HG02610 (cell line): ENCODE results near the gene IFIT3.

Source experiments
- ATAC-seq: cut with Tn5 transposase; IDR thresholded peaks from one replicate; pipeline ENCODE4 v1.9.1; 2021; ENCODE audit warnings: mild to moderate bottlenecking, moderate library complexity; ENCODE audit not compliant: unreplicated experiment

Gene IFIT3

DNA sequence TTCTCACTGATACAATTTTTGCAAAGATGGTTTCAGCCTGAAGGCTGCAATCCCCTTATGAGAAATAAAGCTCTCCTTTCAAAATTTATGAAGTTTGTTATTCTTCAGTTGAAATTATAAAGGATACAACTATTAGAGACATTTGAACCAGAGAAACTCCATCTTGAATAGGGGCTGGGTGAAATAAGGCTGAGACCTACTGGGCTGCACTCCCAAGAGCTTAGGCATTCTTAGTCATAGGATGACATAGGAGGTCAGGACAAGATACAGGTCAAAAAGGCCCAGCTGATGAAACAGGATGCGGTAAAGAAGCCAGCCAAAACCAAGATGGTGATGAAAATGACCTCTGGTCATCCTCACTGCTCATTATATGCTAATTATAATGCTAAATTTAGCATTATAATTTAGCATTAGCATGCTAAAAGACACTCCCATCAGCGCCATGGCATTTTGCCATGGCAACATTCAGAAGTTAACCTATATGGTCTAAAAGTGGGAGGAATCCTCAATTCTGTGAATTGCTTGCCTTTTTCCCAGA lies 27.7 kb downstream of the IFIT3 start:
- ATAC-seq, result no peak

DNA sequence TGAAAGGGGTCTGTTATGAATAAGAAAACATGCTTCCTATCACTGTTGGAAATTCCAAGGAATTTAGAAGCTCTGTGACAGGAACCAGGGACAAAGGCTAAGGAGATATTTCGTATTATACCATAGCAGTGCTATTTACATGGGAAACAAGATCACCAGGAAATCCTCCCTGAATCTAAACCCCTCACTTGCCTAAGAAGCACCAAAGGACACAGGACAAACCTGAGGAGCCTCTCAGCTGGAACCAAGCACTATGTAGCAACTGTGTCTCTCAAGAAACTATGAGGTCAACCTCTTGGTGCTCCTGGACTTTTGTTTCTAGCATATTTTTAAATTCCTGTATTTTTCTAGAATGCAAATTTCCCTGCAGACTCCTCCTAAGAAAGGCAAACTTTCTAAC lies 29.3 kb downstream of the IFIT3 start:
- ATAC-seq, result no peak

DNA sequence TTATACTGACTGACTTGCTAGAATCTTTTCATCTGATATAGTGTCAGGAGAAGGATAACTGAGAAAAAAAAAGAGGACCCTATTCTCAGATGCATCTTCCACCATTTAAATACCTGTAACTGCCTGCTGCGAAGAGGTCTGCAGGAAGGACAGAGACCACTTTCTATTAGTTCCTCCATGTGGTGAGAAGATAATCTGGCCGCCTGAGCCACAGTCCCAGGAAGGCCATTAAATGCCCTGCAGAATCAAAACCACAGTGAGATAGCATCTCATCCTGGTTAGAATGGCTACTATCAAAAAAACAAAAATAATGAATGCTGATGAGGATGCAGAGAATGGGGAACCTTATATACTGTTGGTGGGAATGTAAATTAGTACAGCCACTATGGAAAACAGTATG lies 30.2 kb downstream of the IFIT3 start:
- ATAC-seq, result no peak

DNA sequence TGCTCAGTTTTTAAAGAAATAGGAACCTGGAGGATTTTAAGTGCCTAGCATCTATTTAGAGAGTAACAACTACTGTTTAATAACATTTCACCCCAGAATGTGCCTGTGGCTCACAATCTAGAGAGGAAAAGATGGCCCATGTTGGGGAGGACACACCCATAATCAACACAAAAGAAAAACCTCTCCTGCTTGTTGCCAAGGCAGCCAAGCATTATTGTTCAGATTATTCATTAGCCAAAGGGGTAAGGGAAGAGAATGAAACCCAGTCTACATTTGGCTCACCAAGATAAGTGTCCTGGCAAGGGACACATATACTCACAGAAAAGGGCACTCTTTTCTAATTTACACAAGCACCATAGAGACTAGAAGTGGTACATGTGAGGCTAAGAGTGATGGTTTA lies 32.4 kb downstream of the IFIT3 start:
- no peak for ATAC-seq

DNA sequence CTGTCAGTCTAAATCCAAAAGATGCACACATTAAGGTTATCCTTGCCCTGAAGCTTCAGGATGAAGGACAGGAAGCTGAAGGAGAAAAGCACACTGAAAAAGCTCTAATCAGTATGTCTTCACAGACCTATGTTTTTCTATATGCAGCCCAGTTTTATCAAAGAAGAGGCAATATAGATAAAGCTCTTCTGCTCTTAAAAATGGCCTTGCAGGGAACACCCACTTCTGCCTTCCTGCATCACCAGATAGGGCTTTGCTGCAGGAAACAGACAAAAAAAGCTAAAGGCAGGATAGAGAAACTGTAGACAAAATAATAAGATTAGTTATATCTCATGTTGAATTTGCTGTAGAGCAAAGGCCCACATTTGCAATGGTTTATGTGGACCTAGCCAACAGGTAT lies 35.1 kb downstream of the IFIT3 start:
- ATAC-seq, result no peak

DNA sequence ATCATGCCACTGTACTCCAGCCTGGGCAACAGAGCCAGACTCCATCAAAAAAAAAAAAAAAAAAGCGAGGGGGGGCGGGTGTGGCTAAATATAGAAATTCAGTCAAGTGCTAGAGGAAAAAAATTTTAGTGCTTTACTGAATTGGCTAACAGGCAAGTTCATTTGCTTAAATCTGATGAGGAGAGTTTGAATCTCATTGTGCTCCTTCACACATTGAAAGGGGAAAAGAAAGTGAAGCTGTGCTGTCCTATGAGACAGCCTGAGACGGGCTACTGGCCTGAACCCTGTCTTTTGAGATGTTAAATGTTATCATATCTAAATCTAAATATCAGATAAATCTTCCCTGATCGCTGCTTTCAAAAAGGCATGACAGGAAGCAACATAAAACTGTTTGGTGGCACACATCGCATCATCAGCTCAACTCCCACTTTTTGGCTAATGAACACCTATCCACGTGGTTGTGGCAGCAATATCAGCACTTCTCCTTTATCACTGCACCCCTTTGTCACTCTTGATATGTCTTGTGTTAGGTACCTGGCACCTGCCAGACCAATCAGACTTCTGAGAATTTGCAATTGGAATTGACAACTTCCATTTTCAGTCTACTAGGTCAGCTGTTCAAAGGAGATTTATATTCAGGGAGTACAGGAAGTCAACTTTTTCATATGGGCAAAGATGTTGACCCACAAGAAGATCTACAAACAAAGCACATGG lies 36.1 kb downstream of the IFIT3 start:
- peak; percentile 30 for ATAC-seq

DNA sequence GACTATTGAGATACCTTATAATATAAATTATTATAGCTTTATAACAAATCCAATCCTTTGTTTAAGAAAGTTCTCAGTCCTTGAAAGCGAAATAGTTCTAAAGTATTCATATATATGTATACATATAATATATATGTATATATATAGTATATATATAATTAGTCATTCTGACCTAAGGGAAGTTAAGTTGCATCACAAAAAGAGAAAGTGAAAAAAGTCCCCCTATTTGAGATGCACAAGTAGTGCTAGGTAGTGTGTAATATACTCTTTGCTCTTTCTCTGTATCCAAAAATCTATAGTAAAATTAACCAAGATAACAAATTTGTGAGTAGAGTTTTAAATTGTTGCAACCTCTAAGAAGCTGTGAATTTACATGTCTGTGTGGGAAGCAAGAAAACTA lies 36.7 kb downstream of the IFIT3 start:
- ATAC-seq, result peak; percentile 47

DNA sequence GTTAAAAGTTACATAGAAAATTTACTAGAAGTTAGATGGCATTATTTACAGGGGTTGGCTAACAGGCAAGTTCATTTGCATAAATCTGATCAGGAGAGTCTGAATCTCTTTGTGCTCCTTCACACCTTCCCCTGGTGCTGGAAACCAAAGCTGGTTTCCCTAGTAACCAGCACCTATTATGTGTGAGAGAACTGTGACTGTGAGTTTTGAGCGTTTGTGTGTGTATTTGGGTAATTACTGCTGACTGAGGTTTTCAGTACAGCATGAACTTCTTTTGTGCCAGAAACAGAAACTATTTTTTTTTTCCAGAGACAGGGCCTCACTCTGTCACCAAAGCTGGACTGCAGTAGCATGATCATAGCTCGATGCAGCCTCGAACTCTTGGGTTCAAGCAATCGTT lies 39.7 kb downstream of the IFIT3 start:
- peak; percentile 77 for ATAC-seq

DNA sequence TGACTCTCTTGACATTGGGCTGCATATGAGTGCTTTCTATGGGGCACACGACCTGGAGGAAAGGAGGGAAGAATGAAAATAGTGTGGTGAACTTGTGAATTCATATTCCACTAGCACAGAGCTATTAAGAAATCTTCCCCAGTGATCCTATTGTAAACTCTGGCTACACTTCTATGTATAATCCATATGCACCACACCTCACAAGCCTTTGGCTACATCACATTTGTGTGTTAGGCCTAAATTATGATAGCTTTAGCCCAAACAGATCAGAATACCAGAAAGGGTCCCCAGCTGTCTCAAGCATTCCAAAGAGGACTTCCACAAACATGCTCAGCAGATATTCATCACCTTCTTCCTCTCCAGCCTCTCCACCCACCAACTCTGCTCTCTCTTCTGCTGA lies 40.3 kb downstream of the IFIT3 start:
- ATAC-seq, result no peak

DNA sequence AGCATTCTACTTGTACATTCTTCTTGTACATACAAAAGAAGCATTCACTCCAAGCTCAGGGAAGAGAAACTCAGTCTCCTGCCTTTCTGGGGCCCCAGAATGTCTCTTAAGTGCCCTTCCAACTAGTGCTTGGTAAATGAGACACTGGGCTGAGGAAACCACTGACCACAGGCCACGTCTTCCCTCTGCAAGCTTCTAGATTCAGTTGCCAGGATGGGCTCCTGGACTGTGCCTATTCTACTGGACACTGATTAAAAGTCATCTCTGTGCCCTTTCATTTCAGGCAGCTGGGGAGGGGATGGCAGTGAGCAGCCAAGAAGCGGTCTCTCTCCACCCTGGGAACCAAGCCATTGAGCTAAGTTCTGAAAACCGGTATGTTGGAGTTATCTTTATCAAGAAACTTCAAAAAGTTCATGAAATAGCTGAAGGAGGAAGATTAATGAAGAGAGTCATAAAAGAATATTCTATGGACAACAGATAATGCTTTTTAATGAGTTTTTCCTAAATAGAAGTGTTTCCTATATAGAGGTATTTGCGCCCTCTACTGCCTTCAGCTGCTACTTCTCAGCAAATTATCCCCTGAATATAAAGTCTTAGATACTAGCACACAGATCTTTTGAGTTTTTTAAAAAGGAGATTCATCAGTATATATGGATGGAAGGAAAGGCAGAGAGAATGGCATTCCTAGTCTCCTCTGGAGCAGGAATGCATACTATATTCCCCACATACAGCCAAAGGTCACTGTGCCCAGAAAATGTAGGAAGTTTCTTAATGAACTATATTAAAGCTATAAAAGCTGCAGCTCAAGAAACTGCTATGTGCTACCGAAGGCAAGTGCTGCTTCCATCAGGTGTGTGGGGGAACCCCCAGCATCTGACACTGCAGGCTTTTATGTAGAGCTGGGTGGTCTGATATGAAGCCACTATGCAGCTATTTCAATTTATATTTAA lies 41.6 kb downstream of the IFIT3 start:
- ATAC-seq, result no peak

DNA sequence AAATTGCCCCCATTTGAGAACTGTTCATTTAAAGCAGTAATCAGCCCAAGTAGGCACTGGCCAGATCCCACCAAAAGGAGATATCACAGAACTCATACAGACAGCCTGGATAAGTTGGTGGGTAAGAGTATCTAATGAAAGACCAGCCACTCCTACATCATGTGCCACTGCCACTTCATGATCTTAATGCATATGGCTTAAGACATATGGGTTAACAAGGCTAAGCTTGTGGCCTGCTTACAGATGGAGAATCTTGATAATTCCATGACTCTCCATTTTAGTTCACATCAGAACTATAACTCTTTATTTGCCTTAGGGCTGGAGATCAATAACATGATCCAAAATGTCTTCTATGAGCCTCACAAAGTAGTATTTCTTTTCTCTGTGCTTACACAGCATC lies 43.3 kb downstream of the IFIT3 start:
- ATAC-seq, result no peak

DNA sequence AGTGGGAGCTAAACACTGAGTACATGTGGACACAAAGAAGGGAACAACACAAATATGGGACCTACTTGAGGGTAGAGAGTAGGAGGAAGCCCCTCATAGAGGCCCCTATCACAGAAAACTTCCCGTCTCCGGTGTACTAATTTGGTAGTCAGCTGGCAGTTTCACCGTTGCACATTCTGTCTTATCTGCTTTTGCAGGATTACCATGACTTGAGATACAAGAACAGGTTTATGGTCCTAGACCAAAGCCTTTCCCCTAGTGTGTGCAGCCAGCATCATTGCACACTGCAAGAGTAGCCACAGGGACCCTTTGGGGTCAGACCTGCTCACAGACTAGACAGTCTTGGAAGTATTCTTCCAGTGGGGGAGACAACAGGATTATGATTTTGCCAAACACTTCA lies 44.2 kb downstream of the IFIT3 start:
- no peak for ATAC-seq

DNA sequence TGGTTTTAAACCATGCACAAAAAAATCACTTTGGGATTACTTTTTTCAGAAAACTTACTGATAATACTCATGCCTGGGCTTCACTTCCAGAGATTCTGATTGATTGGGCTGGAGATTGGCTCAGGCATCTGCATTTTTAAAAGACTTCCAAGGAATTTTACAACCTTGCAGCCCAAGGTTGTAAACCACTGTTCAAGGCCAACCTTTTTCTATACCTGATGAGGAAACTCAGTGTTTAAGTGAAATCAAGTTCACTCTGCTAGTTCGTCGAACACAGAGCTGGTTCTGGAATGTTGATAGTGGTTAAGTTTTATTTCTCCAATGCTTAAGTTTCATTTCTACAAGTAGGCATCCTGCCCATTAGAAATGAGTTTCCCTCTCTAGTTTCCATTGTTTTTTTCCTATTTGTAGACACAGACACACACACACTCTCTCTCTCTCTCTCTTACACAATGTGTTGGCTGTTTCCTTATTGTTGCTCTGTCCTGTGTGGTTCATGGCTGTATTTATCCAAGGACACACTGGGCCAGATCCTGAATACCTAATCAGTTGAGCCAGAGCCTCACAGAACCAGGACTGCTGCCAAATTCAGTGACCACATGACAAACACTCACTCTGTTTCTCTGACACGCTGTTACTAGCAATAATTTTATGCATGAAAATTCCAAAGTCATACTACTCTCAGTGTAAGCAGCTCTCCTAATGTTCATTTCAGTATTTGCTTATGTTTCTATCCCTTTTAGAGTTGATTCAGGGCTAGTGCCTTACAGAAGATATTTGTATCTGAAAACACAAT lies 46.3 kb downstream of the IFIT3 start:
- ATAC-seq, result no peak

DNA sequence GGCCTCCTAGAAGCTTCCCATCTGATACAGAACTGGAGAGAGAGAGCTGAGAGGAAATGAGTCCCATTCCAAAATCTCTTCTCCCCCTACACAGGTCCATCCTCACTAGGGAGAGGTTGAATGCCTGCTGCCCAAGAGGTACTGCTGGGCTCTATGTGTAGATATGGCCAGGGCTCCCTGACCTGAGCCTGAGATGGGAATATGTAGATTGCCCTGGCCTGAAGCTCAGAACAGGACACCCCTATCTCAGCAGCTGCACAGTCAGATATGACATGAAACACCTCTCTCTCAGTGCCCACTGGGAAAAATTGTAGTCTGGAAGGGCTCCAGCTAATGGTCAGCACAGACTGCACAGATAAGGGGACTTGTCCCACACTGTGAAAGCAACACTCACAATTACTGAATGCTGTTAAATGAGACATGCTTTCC lies 46.9 kb downstream of the IFIT3 start:
- ATAC-seq, result no peak

DNA sequence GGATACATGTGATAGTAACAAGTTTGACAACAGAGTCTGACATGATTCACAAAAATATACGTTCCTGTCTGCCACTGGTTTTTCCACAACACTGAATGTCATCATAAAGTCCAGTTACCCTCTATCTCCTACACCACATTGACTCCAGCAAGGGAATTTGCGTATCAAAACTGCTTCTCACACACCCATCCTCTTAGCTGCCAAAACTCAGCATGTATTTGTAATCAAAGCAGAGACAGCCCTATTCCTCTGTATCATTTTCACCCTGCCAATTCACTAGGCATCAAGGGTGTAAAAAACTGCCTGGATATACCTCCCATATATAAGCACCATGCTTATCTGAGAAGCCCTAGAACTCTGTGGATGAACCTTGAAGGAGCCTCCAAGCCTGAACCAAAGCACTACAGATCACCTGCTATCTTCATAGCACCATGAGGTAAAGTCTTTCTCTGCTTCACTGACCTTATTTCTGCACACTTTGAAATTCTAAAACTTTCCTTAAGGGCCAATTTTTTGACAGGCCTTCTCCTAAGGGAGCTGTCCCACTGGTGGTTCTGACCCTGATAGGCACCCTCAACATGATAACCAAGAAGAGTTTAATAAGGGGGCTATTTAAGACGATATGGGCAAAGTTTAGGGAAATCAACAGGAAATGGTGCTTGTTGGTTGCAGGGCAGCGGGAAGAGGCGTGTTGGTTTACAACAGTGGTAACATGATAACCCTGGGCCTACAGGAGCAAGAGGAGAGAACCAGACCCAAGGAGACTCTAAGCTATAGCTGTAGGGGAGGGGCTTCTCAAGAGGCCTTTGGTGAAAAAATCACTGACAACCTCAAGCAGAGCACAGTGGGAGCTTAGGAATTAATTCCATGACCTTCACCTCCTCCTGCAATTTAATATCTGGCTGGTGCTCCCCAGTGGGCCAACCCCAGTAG lies 50.2 kb downstream of the IFIT3 start, which contains the start of gene IFIT1B:
Gene IFIT1B, plus strand, starts transcription at position 352 of the 933 bp plus-strand sequence. Its CDS starts 80 bp downstream, at position 432.
- ATAC-seq, result no peak

DNA sequence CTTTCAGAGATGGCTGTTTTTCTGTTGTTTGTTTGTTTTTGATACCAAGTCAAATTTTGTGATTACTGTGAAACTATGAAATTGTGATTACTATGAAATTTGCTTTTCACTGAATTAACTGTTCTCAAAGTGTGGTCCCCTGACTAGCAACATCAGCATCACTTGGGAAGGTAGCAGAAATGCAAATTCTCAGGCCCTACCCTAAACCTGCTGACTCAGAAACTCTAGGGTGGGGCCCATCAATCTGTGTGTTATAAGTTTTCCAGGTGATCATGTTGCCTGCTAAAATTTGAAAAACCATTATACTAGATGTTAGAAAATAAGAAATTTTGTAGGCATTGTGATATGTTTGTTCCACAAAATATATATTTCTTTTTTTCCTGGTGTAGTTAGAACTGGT lies 51.3 kb downstream of the IFIT3 start:
- no peak for ATAC-seq

DNA sequence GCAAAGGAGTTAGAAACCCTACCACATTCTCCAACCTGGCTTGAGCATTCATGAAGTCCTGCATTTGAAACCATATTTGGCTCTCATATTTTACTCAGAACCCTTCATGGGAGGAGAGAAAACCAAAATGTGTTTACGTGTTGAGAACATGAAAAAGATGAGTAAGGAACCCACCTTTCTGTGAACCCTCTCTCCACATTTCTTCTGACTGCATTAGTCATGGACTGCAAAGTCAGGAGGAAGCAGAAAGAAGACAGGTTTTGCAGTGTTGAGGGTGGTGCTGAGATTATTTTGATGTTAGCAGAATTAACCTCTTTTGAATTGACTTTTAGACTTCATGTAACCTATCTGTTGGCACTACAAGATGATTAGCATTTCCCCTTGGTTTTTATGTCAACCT lies 55.0 kb downstream of the IFIT3 start:
- no peak for ATAC-seq

DNA sequence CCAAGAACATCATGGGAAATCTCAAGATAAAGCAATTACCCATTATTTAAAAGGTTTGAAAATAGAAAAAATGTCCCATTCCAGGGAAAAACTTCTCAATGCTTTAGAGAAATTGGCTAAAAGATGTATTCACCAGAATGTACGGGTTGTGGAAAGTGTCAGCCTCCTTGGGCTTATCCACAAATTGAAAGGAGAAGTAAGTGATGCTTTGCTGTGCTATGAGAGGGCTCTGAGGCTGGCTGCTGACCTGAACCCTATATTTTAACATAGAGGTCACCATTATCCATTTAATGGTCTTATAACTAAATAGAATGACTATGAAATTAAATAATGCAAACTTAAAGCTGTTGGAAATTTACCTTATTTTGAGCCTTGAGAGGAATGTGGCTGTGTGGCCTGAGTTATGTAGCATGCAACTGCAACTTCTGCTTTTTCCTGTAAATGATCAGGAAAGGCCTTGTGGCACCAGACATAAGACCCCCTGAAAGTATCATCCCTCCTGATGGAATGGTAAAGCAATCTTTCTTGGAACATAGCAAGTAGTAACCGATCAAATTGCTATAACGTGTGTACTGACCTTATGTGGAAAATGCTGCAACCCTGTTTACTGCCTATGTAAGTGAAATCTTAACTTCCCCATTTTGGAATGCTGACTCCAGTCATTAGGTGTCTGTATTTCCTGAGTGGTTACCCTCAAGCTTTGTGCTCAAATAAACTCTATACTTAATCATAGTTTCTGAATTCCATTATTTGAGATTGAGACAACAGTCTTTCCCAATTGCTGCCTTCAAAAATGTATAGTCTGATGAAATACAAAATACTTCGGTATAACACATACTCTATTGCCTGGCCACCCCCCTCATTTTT lies 56.9 kb downstream of the IFIT3 start:
- ATAC-seq, result no peak

DNA sequence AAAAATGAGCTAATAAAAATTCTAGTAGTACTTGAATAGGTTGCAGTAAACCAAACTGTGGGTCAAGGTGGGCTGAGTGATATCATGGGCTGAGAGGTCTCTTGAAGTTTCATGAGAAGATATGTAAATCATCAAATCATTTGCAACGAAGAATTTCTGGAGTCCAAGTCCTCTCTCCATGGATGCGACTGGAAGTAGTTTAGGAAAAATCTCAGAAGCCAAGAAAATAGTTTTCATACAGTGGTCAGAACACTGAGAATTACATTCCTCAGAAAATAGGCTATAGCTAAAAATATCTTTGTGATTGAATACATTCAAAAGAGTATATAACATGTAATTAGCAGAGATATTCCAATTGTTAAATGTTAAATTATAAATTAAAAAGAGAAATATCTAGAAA lies 61.0 kb downstream of the IFIT3 start:
- ATAC-seq, result no peak
